Endothelial cell of umbilical vein (primary cell): ENCODE results near the gene PTPRE. TPM values are rescaled to one million over a fixed set of nuclear protein-coding genes. Genes with fewer than 3 reads are reported as not detected.

Experiments used
- BruUV-seq: library from RNA; stranded (reverse); fragments of 400-500 nt; replicated peaks from 2 replicates; lab custom pipeline; 2021; lab: Mats Ljungman, UMichigan
- CTCF ChIA-PET: fragments of 300-600, 350-600 bp; sonication (Branson Sonifier 250); formaldehyde crosslinking; loops from one replicate; lab custom pipeline; 2021; ENCODE audit warnings: antibody characterized with exemption, inconsistent platforms; lab: Charles Lee
- POLR2A ChIA-PET: fragments of 300-600, 350-600 bp; sonication (Branson Sonifier 250); formaldehyde crosslinking; loops from one replicate; lab custom pipeline; 2021; ENCODE audit warnings: antibody characterized with exemption, inconsistent platforms; lab: Charles Lee
- DNase-seq: peaks from one replicate; pipeline ENCODE4 v3.0.0-alpha.2; 2011; ENCODE audit warnings: low read depth, low spot score
- FAIRE-seq: peaks from 2 replicates; lab custom pipeline; 2011; peaks lifted over from hg19 to GRCh38; lab: Jason Lieb, UNC
- H2AFZ ChIP-seq: 2 replicates; pipeline ENCODE4 v1.6.0; 2012; ENCODE audit warnings: low read depth, low read length, control low read depth, inconsistent platforms
- H3K27ac ChIP-seq: 2 replicates; pipeline ENCODE4 v1.5.1; 2011; ENCODE audit warnings: low read depth, mild to moderate bottlenecking, control low read depth, low read length, moderate library complexity; ENCODE audit not compliant: insufficient read depth
- H3K27me3 ChIP-seq, 2 experiments: 2 replicates each; pipeline versions ENCODE4 v1.6.0 to v1.6.1; 2011; ENCODE audit warnings: low read length in 2 of 2, mixed read lengths in 1 of 2; ENCODE audit not compliant: control insufficient read depth in 2 of 2, insufficient read depth in 2 of 2
- H3K36me3 ChIP-seq, 2 experiments: 2 replicates in 1 of 2; 3 replicates in 1 of 2; pipeline ENCODE4 v1.5.1; 2011; ENCODE audit warnings: low read length in 2 of 2, mild to moderate bottlenecking in 1 of 2, moderate library complexity in 1 of 2; ENCODE audit not compliant: control insufficient read depth in 2 of 2, insufficient read depth in 2 of 2; ENCODE audit errors: extremely low read depth in 1 of 2
- H3K4me1 ChIP-seq: 3 replicates; pipeline ENCODE4 v1.5.1; 2011; ENCODE audit warnings: mild to moderate bottlenecking, low read length; ENCODE audit not compliant: control insufficient read depth, insufficient read depth; ENCODE audit errors: extremely low read depth
- H3K4me2 ChIP-seq: 2 replicates; pipeline ENCODE4 v1.6.1; 2011; ENCODE audit warnings: low read length, control low read depth, mixed read lengths; ENCODE audit not compliant: insufficient read depth
- H3K4me3 ChIP-seq, 3 experiments: fragments of 200-600 bp in 1 of 3; sonication (generic), shearing (Covaris generic) in 1 of 3; replicated peaks in 1 of 3; 2 replicates each; pipeline ENCODE4 v1.5.1; 2011 to 2016; ENCODE audit warnings: control low read depth in 3 of 3, low read length in 3 of 3, mild to moderate bottlenecking in 2 of 3, inconsistent platforms in 1 of 3, low read depth in 1 of 3, moderate library complexity in 1 of 3; ENCODE audit not compliant: insufficient read depth in 1 of 3
- H3K79me2 ChIP-seq: 2 replicates; pipeline ENCODE4 v1.6.0; 2012; ENCODE audit warnings: low read length, inconsistent platforms; ENCODE audit not compliant: control insufficient read depth, insufficient read depth
- H3K9ac ChIP-seq: replicated peaks from 2 replicates; pipeline ENCODE3; 2011; ENCODE audit warnings: low read length, control low read depth; ENCODE audit not compliant: insufficient read depth; ENCODE audit errors: extremely low read depth
- H3K9me1 ChIP-seq: replicated peaks from 3 replicates; pipeline ENCODE4 v1.6.0; 2011; ENCODE audit warnings: mild to moderate bottlenecking, low read length; ENCODE audit not compliant: control insufficient read depth, insufficient read depth; ENCODE audit errors: extremely low read depth
- H3K9me3 ChIP-seq: replicated peaks from 2 replicates; pipeline ENCODE4 v1.5.1; 2012; ENCODE audit warnings: low read length, inconsistent platforms; ENCODE audit not compliant: control insufficient read depth, insufficient read depth
- H4K20me1 ChIP-seq: replicated peaks from 2 replicates; pipeline ENCODE3; 2011; ENCODE audit warnings: mild to moderate bottlenecking, low read length; ENCODE audit not compliant: control insufficient read depth, insufficient read depth; ENCODE audit errors: extremely low read depth
- EZH2 ChIP-seq: IDR thresholded peaks from 2 replicates; pipeline ENCODE4 v1.6.1; 2012; ENCODE audit warnings: borderline replicate concordance, low read depth, mild to moderate bottlenecking, moderate library complexity, low read length, inconsistent platforms; ENCODE audit not compliant: severe bottlenecking
- FOS ChIP-seq: IDR thresholded peaks from 2 replicates; pipeline ENCODE4 v1.6.1; 2011; ENCODE audit warnings: mild to moderate bottlenecking, low read length, moderate library complexity, borderline replicate concordance; ENCODE audit not compliant: insufficient read depth
- GATA2 ChIP-seq: IDR thresholded peaks from 2 replicates; pipeline ENCODE4 v1.7.0; 2011; ENCODE audit warnings: low read depth, mild to moderate bottlenecking, moderate library complexity, mixed read lengths, low read length; ENCODE audit not compliant: insufficient read length, insufficient read depth
- JUN ChIP-seq: IDR thresholded peaks from 2 replicates; pipeline ENCODE4 v1.6.1; 2011; ENCODE audit warnings: borderline replicate concordance, low read depth; ENCODE audit not compliant: insufficient read length, insufficient read depth
- MYC ChIP-seq: IDR thresholded peaks from one replicate; pipeline ENCODE4 v1.6.1; 2011; ENCODE audit warnings: mild to moderate bottlenecking, low read depth, low read length
- POLR2A ChIP-seq: IDR thresholded peaks from 2 replicates; pipeline ENCODE4 v1.6.1; 2012; ENCODE audit warnings: low read depth, mild to moderate bottlenecking, control low read depth, low read length
- POLR2AphosphoS5 ChIP-seq: IDR thresholded peaks from 2 replicates; pipeline ENCODE4 v1.6.1; 2012; ENCODE audit warnings: low read depth, mild to moderate bottlenecking, control low read depth, low read length, moderate library complexity; ENCODE audit not compliant: insufficient read depth
- dilution Hi-C: fragments of 300-500 bp; cut with MboI; formaldehyde crosslinking; loops from one replicate; pipeline ENCODE4 v1.15.0; 2019; ENCODE audit warnings: low sequenced_read_pairs; ENCODE audit not compliant: extremely low pct_ligation_motif_present
- intact Hi-C: fragments of 100-400 bp; cut with micrococcal nuclease; formaldehyde crosslinking; loops from one replicate; pipeline ENCODE4 v1.10.0; 2022
- polyA plus RNA-seq, 4 experiments: library from polyadenylated mRNA; depleted of rRNA in 3 of 4; stranded (reverse) in 3 of 4; unstranded in 1 of 4; fragments of >200 nt; gene quantifications; 2 replicates each; pipeline versions ENCODE4 v1.2.1 to v1.2.3, GENCODE V29; 2011 to 2012; ENCODE audit warnings: missing spikeins in 1 of 4
- total RNA-seq: library from RNA; stranded (reverse); gene quantifications from 2 replicates; pipeline ENCODE4 v1.2.3, GENCODE V29; 2021
- TF ChIP-seq, protein P1 (sequence below), 2 donors: IDR thresholded peaks; 1 replicate in 1 of 2; 2 replicates in 1 of 2; pipeline ENCODE4 v1.5.1; 2011; ENCODE audit warnings: low read length in 2 of 2, mild to moderate bottlenecking in 2 of 2, moderate library complexity in 2 of 2, control low read depth in 1 of 2, inconsistent platforms in 1 of 2, low read depth in 1 of 2; ENCODE audit not compliant: insufficient read depth in 1 of 2; ENCODE audit errors: extremely low read depth in 1 of 2
- TF ChIP-seq, protein P2 (sequence below): IDR thresholded peaks from 2 replicates; pipeline ENCODE4 v1.6.1; 2011; ENCODE audit not compliant: insufficient read depth, insufficient read length

PTPRE gene
- total and polyA plus RNA-seq, 2 donors (not counting 3 experiments of a cell fraction or from before 2014, with no cell fraction given): 37.3 to 116 TPM

DNA sequence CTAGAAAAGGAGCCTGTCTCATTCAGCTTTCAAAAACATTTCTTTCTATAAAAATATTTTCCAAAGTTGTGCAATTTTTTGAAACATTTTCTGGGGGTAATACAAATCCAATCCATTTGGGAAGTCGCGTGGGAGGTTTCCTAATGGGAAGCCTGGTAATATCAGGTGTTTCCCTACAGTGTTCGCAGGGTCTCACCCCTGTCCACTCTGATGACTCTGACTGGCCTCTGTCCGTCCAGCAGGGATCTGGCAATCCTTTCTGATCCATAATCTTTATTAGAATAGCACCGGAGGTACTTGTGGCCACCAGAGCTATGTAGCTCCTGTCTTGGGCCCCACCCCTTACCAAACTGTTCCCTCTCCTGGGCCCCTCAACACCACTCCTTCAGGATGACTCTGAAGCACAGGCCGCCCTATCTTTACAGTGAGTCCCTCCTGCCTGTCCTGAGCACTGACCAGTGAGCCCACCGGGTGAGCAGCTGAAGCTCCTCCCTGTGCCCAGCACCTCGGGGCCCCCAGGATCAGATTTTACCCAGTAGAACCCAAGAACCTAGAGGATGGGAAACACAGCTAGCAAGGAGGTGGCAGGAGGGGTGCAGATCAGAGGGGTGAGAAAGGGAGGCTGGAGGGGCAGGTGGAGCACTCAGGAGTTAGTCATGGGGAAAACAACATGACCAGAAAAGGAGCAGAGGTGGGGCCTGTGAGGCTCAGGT lies 84.8 kb downstream of the PTPRE start:
- dilution Hi-C loops: no loop called here
- Histone ChIP-seq H3K4me1 (peaks cover 68% of the 10 kb centered on the region), H3K36me3 (peaks cover 0 to 10% of the 10 kb centered on the region in 2 experiments), H3K9me3 (no peaks in the 10 kb centered on the region), H3K27me3 (no peaks in the 10 kb centered on the region), H2AFZ (no peak overlapping the region), H3K4me3 (peak overlapping the region in 2 of 3 experiments; percentile 3 to 24), H3K9me1 (no peaks in the 10 kb centered on the region), H3K27ac (peak overlapping the region; percentile 94), H3K9ac (peak overlapping the region; percentile 90), H3K4me2 (peak overlapping the region; percentile 93), H3K79me2 (peaks cover 75% of the 10 kb centered on the region), H4K20me1 (no peaks in the 10 kb centered on the region)
- BruUV-seq: no TSS peak
- intact Hi-C loops: loop anchor here (1.0 to 5.0 kb wide), 6 partner anchors 9 to 1316 kb away; partner anchors contain the start of gene PTPRE
- CTCF ChIA-PET: interaction anchor here (0.7 to 7.7 kb wide), 13 partner anchors 9 to 85 kb away, joined by 3 to 73 read pairs (median 4); partner anchors contain the start of gene PTPRE
- TF ChIP-seq GATA2 (no peak), MYC (no peak), POLR2AphosphoS5 (no peak), JUN (no peak), POLR2A (no peak), FOS (no peak), EZH2 (no peak)
- TF ChIP-seq, protein P1, sequence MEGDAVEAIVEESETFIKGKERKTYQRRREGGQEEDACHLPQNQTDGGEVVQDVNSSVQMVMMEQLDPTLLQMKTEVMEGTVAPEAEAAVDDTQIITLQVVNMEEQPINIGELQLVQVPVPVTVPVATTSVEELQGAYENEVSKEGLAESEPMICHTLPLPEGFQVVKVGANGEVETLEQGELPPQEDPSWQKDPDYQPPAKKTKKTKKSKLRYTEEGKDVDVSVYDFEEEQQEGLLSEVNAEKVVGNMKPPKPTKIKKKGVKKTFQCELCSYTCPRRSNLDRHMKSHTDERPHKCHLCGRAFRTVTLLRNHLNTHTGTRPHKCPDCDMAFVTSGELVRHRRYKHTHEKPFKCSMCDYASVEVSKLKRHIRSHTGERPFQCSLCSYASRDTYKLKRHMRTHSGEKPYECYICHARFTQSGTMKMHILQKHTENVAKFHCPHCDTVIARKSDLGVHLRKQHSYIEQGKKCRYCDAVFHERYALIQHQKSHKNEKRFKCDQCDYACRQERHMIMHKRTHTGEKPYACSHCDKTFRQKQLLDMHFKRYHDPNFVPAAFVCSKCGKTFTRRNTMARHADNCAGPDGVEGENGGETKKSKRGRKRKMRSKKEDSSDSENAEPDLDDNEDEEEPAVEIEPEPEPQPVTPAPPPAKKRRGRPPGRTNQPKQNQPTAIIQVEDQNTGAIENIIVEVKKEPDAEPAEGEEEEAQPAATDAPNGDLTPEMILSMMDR (IDR thresholded peaks at IDR 0.05; ENCODE audit: extremely low read depth in 1 of 2, insufficient read depth in 1 of 2, low read depth in 1 of 2, low read length in 2 of 2): no peak
- TF ChIP-seq, protein P2, sequence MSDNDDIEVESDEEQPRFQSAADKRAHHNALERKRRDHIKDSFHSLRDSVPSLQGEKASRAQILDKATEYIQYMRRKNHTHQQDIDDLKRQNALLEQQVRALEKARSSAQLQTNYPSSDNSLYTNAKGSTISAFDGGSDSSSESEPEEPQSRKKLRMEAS: no peak
- POLR2A ChIA-PET: interaction anchor here (0.6 to 1.0 kb wide), 3 partner anchors 9 to 83 kb away, joined by 3 read pairs; no protein-coding TSS in a partner anchor
- FAIRE-seq (no peak), DNase-seq (no peak)
